LNCaP clone FGC (cell line): ENCODE measurements around the gene TPD52L2.
"Not testable (repeated sequence)": the region's sequence is repeated elsewhere in the genome, so short reads cannot be mapped to it uniquely, and the experiment has no call there.

Experiments used
- DNase-seq: peaks from one replicate; pipeline ENCODE4 v3.0.0-alpha.2; 2011; ENCODE audit warnings: low read depth
- H3K4me3 ChIP-seq: 2 replicates; pipeline ENCODE4 v1.5.1; 2011; ENCODE audit warnings: mild to moderate bottlenecking, low read depth, low read length, control low read depth
- TF ChIP-seq, protein P1 (sequence below): IDR thresholded peaks from 2 replicates; pipeline ENCODE4 v1.5.1; 2012; ENCODE audit warnings: mild to moderate bottlenecking; ENCODE audit not compliant: control insufficient read depth, insufficient read depth; ENCODE audit errors: extremely low read depth

The TPD52L2 gene

DNA sequence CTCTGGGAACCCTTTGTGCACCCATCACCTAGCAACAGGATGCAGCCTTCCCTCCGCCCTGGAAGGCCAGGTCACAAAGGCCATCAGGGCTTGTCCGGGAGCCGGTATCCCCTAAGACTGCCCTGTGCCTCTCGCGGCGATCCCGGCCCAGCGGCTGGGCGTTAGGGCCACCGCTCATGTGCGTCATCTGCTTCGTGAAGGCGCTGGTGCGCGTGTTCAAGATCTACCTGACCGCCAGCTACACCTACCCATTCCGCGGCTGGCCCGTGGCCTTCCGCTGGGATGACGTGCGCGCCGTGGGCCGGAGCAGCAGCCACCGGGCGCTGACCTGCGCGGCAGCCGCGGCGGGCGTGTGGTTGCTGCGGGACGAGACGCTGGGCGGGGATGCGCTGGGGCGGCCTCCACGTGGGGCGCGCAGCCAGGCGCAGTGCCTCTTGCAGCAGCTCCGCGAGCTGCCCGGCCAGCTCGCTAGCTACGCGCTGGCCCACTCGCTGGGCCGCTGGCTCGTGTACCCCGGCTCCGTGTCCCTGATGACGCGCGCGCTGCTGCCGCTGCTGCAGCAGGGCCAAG, 3.6 kb upstream of the TPD52L2 start, which contains the start of gene ABHD16B:
Gene ABHD16B, plus strand, starts transcription at position 134 of the 570 bp plus-strand sequence. Its CDS starts 43 bp downstream, at position 177.
- TF ChIP-seq, protein P1, sequence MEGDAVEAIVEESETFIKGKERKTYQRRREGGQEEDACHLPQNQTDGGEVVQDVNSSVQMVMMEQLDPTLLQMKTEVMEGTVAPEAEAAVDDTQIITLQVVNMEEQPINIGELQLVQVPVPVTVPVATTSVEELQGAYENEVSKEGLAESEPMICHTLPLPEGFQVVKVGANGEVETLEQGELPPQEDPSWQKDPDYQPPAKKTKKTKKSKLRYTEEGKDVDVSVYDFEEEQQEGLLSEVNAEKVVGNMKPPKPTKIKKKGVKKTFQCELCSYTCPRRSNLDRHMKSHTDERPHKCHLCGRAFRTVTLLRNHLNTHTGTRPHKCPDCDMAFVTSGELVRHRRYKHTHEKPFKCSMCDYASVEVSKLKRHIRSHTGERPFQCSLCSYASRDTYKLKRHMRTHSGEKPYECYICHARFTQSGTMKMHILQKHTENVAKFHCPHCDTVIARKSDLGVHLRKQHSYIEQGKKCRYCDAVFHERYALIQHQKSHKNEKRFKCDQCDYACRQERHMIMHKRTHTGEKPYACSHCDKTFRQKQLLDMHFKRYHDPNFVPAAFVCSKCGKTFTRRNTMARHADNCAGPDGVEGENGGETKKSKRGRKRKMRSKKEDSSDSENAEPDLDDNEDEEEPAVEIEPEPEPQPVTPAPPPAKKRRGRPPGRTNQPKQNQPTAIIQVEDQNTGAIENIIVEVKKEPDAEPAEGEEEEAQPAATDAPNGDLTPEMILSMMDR: no peak
- no peak for DNase-seq
- no peak within 1 kb of the TSS for H3K4me3 ChIP-seq

- TF ChIP-seq, protein P1: no peak
These were observed 2.8 kb upstream of the TPD52L2 start for GRCh38 chr20:63861981-63862901.

DNA sequence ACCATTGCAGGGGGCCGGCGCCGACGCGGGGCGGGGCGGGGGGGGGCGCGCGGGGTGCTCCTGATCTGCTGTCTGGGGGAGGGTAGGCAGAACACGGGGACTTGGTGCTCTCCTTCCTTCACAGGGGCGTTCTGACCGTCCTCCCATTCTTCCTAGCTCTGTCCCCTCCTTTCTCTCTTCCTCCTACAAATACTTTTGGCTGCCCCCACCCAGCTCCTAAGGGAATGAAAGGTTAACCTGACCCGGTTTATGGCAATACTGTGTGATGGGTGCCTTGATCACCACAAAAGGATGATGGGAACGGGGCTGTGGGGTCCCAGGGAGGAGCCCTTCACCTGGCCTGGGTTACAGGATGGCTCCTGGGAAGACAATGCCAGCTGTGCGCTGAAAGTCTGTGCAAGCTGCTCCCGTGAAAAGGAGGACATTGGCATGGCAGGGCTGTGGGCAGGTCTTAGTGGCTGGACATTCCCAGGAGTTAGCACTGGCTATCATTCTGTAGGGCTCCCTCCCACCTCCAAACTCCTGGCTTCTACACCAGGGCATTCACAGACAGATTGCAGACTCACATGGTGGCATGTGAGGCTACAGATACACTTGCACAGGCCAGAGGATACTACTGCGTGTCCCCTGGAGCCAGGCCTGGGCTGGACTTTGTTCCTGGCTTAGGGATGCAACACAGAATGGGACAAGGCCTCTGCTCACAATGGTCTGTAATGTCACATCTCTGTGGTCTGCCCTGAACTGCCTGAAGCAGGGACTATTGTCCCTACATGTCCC, 1.9 kb upstream of the TPD52L2 start:
- TF ChIP-seq, protein P1: no peak
- DNase-seq: no peak
- peak overlapping the region; percentile 85 for H3K4me3 ChIP-seq

More at GRCh38 chr20:63861981-63862901, 2.8 kb upstream of the TPD52L2 start:
- no peak for DNase-seq
- no peak overlapping the region for H3K4me3 ChIP-seq

DNA sequence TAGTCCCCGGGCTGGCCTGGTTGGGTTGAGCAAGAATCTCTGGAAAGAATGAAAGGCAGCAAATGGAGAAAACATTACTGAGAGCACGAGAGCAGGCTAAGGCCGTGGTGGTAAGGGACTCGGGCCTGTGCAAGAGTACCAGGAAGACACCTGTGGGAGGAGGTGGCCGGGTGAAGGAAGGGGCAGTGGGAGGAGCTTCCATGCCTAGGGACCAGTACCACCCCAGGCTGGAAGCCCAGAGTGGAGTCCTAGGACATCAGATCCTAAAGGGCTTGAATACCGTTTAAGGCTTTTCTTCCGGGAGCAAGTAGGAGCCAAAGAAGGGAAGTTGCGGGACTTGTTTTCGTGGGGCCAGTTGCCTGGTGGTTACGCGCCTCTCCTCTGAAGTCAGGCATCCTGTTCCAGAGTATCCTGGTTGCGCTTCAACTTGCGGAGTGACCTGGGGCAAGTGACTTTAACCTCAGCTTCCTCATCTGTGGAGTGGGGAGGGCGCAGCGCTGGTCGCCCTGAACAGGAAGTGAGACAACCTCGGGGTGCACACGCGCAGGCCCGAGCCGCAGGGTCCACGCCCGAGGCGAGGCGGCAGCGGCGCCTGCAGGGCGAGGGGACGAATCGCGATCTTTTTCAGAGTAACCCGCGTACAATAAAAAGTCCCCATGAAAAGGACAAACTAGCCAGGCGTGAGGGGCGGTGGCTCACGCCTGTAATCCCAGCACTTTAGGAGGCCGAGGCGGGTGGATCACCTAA, 1.1 kb upstream of the TPD52L2 start:
- DNase-seq: peak; percentile 65
- TF ChIP-seq, protein P1: peak; percentile 85
- peak overlapping the region; percentile 85 for H3K4me3 ChIP-seq

GRCh38 chr20:63864545-63864977, 509 bp upstream of the TPD52L2 start:
- H3K4me3 ChIP-seq: peak overlapping the region; percentile 85
- TF ChIP-seq, protein P1: no peak
- no peak for DNase-seq

DNA sequence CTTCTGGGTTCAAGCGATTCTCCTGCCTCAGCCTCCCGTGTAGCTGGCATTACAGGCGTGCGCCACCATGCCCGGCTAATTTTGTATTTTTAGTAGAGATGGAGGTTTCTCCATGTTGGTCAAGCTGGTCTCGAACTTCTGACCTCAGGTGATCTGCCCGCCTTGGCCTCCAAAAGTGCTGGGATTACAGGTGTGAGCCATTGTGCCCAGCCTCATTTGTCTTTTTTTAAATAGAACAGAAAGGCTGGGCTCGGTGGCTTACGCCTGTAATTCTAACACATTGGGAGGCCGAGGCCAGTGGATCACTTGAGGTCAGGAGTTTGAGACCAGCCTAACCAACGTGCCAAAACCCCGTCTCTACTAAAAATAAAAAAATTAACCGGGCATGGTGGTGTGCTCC, 2.0 kb downstream of the TPD52L2 start:
- H3K4me3 ChIP-seq, DNase-seq: not testable (repeated sequence)
